ENCODE measurements around the gene ZEB2. TPM values are rescaled to one million over a fixed set of nuclear protein-coding genes. Genes with fewer than 3 reads are reported as not detected.
A peak's percentile ranks its signal among the peaks of the same experiment; 100 is the strongest.

The ZEB2 gene
- total RNA-seq, 2 donors from 2014 or later, result 76.1 to 91.7 TPM

DNA sequence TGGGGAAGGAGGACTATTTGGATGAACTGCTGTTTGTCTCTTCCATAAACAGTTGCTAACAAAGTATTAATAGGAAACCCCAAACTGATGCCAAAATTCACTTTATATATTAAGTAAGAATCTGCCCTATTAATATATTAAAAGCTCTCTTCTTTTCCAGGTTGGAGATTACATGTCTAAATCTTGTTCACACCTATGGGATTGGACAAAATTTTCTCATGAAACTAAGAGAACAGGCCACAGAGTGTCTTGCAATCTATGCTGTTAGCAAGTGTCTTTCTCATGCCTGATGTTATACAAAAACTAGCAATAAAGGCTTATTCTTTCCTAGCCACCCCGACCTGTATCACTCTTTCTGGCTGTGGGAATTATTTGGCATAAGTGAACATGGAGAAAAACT lies 18.3 kb downstream of the ZEB2 start:
- Histone ChIP-seq H3K36me3 (no peaks in the 10 kb centered on the region), H3K27ac (peak overlapping the region; percentile 99), H3K4me1 (peaks cover 0 to 73% of the 10 kb centered on the region in 2 donors), H3K27me3 (no peaks in the 10 kb centered on the region), H3K9me3 (no peaks in the 10 kb centered on the region), H3K4me3 (no peak overlapping the region)
- no peak for DNase-seq (ENCODE audit: low spot score)
- TF ChIP-seq, protein P1, sequence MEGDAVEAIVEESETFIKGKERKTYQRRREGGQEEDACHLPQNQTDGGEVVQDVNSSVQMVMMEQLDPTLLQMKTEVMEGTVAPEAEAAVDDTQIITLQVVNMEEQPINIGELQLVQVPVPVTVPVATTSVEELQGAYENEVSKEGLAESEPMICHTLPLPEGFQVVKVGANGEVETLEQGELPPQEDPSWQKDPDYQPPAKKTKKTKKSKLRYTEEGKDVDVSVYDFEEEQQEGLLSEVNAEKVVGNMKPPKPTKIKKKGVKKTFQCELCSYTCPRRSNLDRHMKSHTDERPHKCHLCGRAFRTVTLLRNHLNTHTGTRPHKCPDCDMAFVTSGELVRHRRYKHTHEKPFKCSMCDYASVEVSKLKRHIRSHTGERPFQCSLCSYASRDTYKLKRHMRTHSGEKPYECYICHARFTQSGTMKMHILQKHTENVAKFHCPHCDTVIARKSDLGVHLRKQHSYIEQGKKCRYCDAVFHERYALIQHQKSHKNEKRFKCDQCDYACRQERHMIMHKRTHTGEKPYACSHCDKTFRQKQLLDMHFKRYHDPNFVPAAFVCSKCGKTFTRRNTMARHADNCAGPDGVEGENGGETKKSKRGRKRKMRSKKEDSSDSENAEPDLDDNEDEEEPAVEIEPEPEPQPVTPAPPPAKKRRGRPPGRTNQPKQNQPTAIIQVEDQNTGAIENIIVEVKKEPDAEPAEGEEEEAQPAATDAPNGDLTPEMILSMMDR (IDR thresholded peaks at IDR 0.05), result no peak

DNA sequence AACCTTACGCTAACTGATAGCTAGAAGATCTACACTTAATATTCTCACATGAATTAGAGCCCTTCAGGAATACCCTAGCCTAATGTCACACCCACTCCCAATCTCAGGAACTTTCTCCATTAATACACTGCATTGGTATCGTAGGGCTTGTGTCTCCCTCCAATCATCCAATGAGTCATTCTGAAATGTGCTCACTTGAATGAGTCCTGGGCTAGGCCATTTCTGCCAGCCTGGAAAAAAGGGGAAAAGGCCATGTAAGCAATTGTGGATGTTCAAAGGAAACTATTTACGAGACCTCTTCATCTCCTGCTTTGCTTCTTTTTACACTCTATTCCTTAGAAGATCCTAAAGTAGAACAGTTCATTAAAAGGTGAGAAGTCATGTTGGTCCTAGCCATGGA lies 18.8 kb downstream of the ZEB2 start:
- H3K4me1 ChIP-seq, result peaks cover 0 to 73% of the 10 kb centered on the region in 2 donors
- H3K9me3 ChIP-seq, result no peaks in the 10 kb centered on the region
- no peak overlapping the region for H3K4me3 ChIP-seq
- no peaks in the 10 kb centered on the region for H3K36me3 ChIP-seq
- peak overlapping the region; percentile 99 for H3K27ac ChIP-seq
- H3K27me3 ChIP-seq, result no peaks in the 10 kb centered on the region
- TF ChIP-seq, protein P1 (IDR thresholded peaks at IDR 0.05), result no peak
- no peak for DNase-seq (ENCODE audit: low spot score)

DNA sequence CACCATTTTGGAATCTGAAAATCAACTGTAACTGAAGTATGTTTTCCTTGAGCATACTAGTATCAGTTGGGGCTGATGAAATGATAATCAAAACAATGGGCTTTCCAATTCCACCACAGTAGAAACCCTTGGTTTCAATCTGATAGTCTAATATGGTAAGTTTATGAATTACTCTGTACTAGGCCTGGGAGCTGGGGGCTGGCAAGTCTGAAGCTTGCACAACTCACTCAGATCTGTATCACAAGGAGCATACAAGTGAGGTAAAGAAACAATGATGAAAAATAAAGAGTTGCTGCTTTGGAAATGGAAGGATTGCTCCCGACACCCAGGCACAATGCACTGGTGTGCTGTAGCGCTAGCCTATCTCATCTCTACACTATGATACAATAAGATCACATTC lies 19.4 kb downstream of the ZEB2 start:
- TF ChIP-seq, protein P1 (IDR thresholded peaks at IDR 0.05), result no peak
- Histone ChIP-seq H3K27me3 (no peaks in the 10 kb centered on the region), H3K9me3 (no peaks in the 10 kb centered on the region), H3K27ac (peak overlapping the region in 1 of 2 donors; percentile 99), H3K36me3 (no peaks in the 10 kb centered on the region), H3K4me3 (no peak overlapping the region), H3K4me1 (peaks cover 0 to 73% of the 10 kb centered on the region in 2 donors)
- DNase-seq (ENCODE audit: low spot score), result no peak

DNA sequence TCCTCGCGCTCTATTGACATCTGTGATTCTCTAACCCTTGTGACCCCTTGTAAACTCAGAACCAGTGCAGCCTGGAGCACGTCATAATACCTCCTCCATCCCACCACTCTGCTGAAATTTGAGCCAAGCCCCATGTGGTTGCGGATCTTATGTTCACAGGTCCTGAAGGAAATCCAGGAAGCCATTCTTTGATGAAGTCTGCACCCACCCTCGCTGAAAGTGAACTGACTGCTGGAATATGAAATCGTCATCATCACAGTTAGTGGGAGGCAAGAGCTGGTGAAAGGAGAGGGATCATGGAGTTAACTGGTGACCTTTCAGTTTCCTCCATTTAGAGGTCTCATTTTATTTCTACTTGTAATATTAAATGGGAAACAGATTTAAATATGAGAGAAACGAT lies 21.6 kb downstream of the ZEB2 start:
- no peaks in the 10 kb centered on the region for H3K27me3 ChIP-seq
- TF ChIP-seq, protein P1 (IDR thresholded peaks at IDR 0.05), result no peak
- no peak for DNase-seq (ENCODE audit: low spot score)
- no peak overlapping the region for H3K4me3 ChIP-seq
- H3K4me1 ChIP-seq, result peaks cover 0 to 71% of the 10 kb centered on the region in 2 donors
- peak overlapping the region; percentile 31 to 33 for H3K27ac ChIP-seq
- no peaks in the 10 kb centered on the region for H3K9me3 ChIP-seq
- H3K36me3 ChIP-seq, result no peaks in the 10 kb centered on the region

DNA sequence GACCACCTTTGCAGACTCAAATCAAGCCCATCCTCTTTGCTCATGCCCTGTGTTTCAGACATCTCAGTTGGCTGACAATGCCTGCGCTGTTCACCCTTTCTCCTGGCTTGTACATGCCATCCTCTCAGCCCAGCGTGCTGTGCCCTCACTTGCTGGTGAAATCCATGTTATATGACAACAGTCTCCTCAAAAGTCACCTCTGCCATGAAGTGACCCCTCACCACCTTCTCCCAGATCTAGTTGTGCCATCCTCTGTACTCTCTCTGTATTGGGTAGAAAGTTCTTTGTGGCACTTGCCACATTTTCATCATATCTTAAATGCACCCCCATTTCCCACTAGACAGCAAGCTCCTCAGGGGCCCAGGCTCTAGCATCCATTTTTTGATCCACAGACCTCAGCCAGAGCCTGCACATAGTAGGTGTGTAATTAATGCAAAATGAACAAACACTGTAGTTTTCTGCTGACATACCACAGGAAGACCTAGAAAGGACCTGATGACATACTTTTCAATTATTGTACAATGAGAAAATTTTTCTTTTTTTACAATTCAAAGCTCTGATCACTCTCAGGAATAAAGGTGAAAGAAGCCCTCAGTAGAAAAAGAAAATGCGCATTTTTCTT lies 22.8 kb downstream of the ZEB2 start:
- Histone ChIP-seq H3K27me3 (no peaks in the 10 kb centered on the region), H3K4me1 (peaks cover 0 to 71% of the 10 kb centered on the region in 2 donors), H3K9me3 (no peaks in the 10 kb centered on the region), H3K36me3 (no peaks in the 10 kb centered on the region), H3K4me3 (no peak overlapping the region), H3K27ac (peak overlapping the region; percentile 46 to 64)
- TF ChIP-seq, protein P1 (IDR thresholded peaks at IDR 0.05), result no peak
- DNase-seq (ENCODE audit: low spot score), result no peak
